ENCODE measurements around the gene CCDC24. TPM values are rescaled to one million over a fixed set of nuclear protein-coding genes. Genes with fewer than 3 reads are reported as not detected.

CCDC24 gene
- total and polyA plus RNA-seq, 4 donors = 2.6 to 29.7 (median 5.9) TPM

- 91 to 92% methylated on average over 8 of the region's 8 CpGs for WGBS, 2 donors
- Histone ChIP-seq H3K27ac (ENCODE audit: low read depth in 1 of 2, low read length in 2 of 2) (no peak overlapping the region), H3K4me1 (ENCODE audit: control insufficient read depth in 1 of 2, insufficient read depth in 2 of 2, low read length in 2 of 2) (no peaks in the 10 kb centered on the region), H3K36me3 (ENCODE audit: control insufficient read depth in 1 of 2, insufficient read depth in 2 of 2, low read length in 1 of 2) (peaks cover 0 to 23% of the 10 kb centered on the region in 2 donors), H3K9me3 (ENCODE audit: control insufficient read depth, low read length) (no peaks in the 10 kb centered on the region), H3K27me3 (ENCODE audit: control insufficient read depth in 1 of 2, insufficient read depth in 2 of 2, low read length in 1 of 2) (no peaks in the 10 kb centered on the region), H3K4me3 (ENCODE audit: low read length in 2 of 2) (no peak overlapping the region)
- intact Hi-C loops (cut with DNase I) = no loop called here
- DNase-seq (no peak), ATAC-seq (ENCODE audit: low FRiP score) (no peak)
These were observed 30.6 kb upstream of the CCDC24 start for GRCh38 chr1:43960798-43961197.

- WGBS, 2 donors = 76 to 81% methylated on average over 3 of the region's 3 CpGs
- no peak for DNase-seq
- intact Hi-C loops (cut with DNase I) = no loop called here
- H3K36me3 ChIP-seq (ENCODE audit: control insufficient read depth in 1 of 2, insufficient read depth in 2 of 2, low read length in 1 of 2) = peaks cover 0 to 23% of the 10 kb centered on the region in 2 donors
- no peaks in the 10 kb centered on the region for H3K4me1 ChIP-seq (ENCODE audit: control insufficient read depth in 1 of 2, insufficient read depth in 2 of 2, low read length in 2 of 2)
- H3K4me3 ChIP-seq (ENCODE audit: low read length in 2 of 2) = no peak overlapping the region
- ATAC-seq (ENCODE audit: low FRiP score) = no peak
- H3K27ac ChIP-seq (ENCODE audit: low read depth in 1 of 2, low read length in 2 of 2) = no peak overlapping the region
- H3K9me3 ChIP-seq (ENCODE audit: control insufficient read depth, low read length) = no peaks in the 10 kb centered on the region
- H3K27me3 ChIP-seq (ENCODE audit: control insufficient read depth in 1 of 2, insufficient read depth in 2 of 2, low read length in 1 of 2) = no peaks in the 10 kb centered on the region
These were observed 29.7 kb upstream of the CCDC24 start for GRCh38 chr1:43961692-43962091.

GRCh38 chr1:43962324-43962723, 29.1 kb upstream of the CCDC24 start:
- Histone ChIP-seq H3K36me3 (ENCODE audit: control insufficient read depth in 1 of 2, insufficient read depth in 2 of 2, low read length in 1 of 2) (peaks cover 0 to 21% of the 10 kb centered on the region in 2 donors), H3K27ac (ENCODE audit: low read depth in 1 of 2, low read length in 2 of 2) (no peak overlapping the region), H3K9me3 (ENCODE audit: control insufficient read depth, low read length) (no peaks in the 10 kb centered on the region), H3K4me1 (ENCODE audit: control insufficient read depth in 1 of 2, insufficient read depth in 2 of 2, low read length in 2 of 2) (no peaks in the 10 kb centered on the region), H3K27me3 (ENCODE audit: control insufficient read depth in 1 of 2, insufficient read depth in 2 of 2, low read length in 1 of 2) (no peaks in the 10 kb centered on the region), H3K4me3 (ENCODE audit: low read length in 2 of 2) (no peak overlapping the region)
- intact Hi-C loops (cut with DNase I) = no loop called here
- ATAC-seq (ENCODE audit: low FRiP score) (no peak), DNase-seq (no peak)
- 76 to 84% methylated on average over 2 of the region's 2 CpGs for WGBS, 2 donors

GRCh38 chr1:43963006-43963405, 28.4 kb upstream of the CCDC24 start:
- intact Hi-C loops (cut with DNase I) = no loop called here
- no peak for ATAC-seq (ENCODE audit: low FRiP score)
- H3K4me1 ChIP-seq (ENCODE audit: control insufficient read depth in 1 of 2, insufficient read depth in 2 of 2, low read length in 2 of 2) = no peaks in the 10 kb centered on the region
- DNase-seq = no peak
- 92 to 97% methylated on average over 3 of the region's 3 CpGs for WGBS, 2 donors
- peaks cover 0 to 14% of the 10 kb centered on the region in 2 donors for H3K36me3 ChIP-seq (ENCODE audit: control insufficient read depth in 1 of 2, insufficient read depth in 2 of 2, low read length in 1 of 2)
- no peak overlapping the region for H3K27ac ChIP-seq (ENCODE audit: low read depth in 1 of 2, low read length in 2 of 2)
- H3K27me3 ChIP-seq (ENCODE audit: control insufficient read depth in 1 of 2, insufficient read depth in 2 of 2, low read length in 1 of 2) = no peaks in the 10 kb centered on the region
- no peak overlapping the region for H3K4me3 ChIP-seq (ENCODE audit: low read length in 2 of 2)
- H3K9me3 ChIP-seq (ENCODE audit: control insufficient read depth, low read length) = no peaks in the 10 kb centered on the region

- 52 to 59% methylated on average over 5 of the region's 5 CpGs for WGBS, 2 donors
- Histone ChIP-seq H3K36me3 (ENCODE audit: control insufficient read depth in 1 of 2, insufficient read depth in 2 of 2, low read length in 1 of 2) (peaks cover 0 to 10% of the 10 kb centered on the region in 2 donors), H3K27ac (ENCODE audit: low read depth in 1 of 2, low read length in 2 of 2) (no peak overlapping the region), H3K4me1 (ENCODE audit: control insufficient read depth in 1 of 2, insufficient read depth in 2 of 2, low read length in 2 of 2) (no peaks in the 10 kb centered on the region), H3K4me3 (ENCODE audit: low read length in 2 of 2) (no peak overlapping the region), H3K9me3 (ENCODE audit: control insufficient read depth, low read length) (no peaks in the 10 kb centered on the region), H3K27me3 (ENCODE audit: control insufficient read depth in 1 of 2, insufficient read depth in 2 of 2, low read length in 1 of 2) (no peaks in the 10 kb centered on the region)
- DNase-seq = no peak
- intact Hi-C loops (cut with DNase I) = no loop called here
- ATAC-seq (ENCODE audit: low FRiP score) = no peak
These were observed 27.5 kb upstream of the CCDC24 start for GRCh38 chr1:43963890-43964289.

- no peak overlapping the region for H3K4me3 ChIP-seq (ENCODE audit: low read length in 2 of 2)
- H3K27ac ChIP-seq (ENCODE audit: low read depth in 1 of 2, low read length in 2 of 2) = no peak overlapping the region
- intact Hi-C loops (cut with DNase I) = no loop called here
- no peaks in the 10 kb centered on the region for H3K27me3 ChIP-seq (ENCODE audit: control insufficient read depth in 1 of 2, insufficient read depth in 2 of 2, low read length in 1 of 2)
- 93 to 94% methylated on average over 3 of the region's 3 CpGs for WGBS, 2 donors
- ATAC-seq (ENCODE audit: low FRiP score) (no peak), DNase-seq (no peak)
- H3K4me1 ChIP-seq (ENCODE audit: control insufficient read depth in 1 of 2, insufficient read depth in 2 of 2, low read length in 2 of 2) = no peaks in the 10 kb centered on the region
- H3K9me3 ChIP-seq (ENCODE audit: control insufficient read depth, low read length) = no peaks in the 10 kb centered on the region
- H3K36me3 ChIP-seq (ENCODE audit: control insufficient read depth in 1 of 2, insufficient read depth in 2 of 2, low read length in 1 of 2) = peaks cover 0 to 4% of the 10 kb centered on the region in 2 donors
These were observed 26.1 kb upstream of the CCDC24 start for GRCh38 chr1:43965316-43965715.

- H3K27me3 ChIP-seq (ENCODE audit: control insufficient read depth in 1 of 2, insufficient read depth in 2 of 2, low read length in 1 of 2) = no peaks in the 10 kb centered on the region
- intact Hi-C loops (cut with DNase I) = no loop called here
- no peak for DNase-seq
- ATAC-seq (ENCODE audit: low FRiP score) = no peak
- H3K9me3 ChIP-seq (ENCODE audit: control insufficient read depth, low read length) = no peaks in the 10 kb centered on the region
- H3K4me1 ChIP-seq (ENCODE audit: control insufficient read depth in 1 of 2, insufficient read depth in 2 of 2, low read length in 2 of 2) = no peaks in the 10 kb centered on the region
- no peak overlapping the region for H3K27ac ChIP-seq (ENCODE audit: low read depth in 1 of 2, low read length in 2 of 2)
- peaks cover 0 to 2% of the 10 kb centered on the region in 2 donors for H3K36me3 ChIP-seq (ENCODE audit: control insufficient read depth in 1 of 2, insufficient read depth in 2 of 2, low read length in 1 of 2)
- WGBS, 2 donors = 83 to 84% methylated on average over 6 of the region's 6 CpGs
- no peak overlapping the region for H3K4me3 ChIP-seq (ENCODE audit: low read length in 2 of 2)
These were observed 23.0 kb upstream of the CCDC24 start for GRCh38 chr1:43968348-43968948.

- 49 to 52% methylated on average over 7 of the region's 7 CpGs for WGBS, 2 donors
- Histone ChIP-seq H3K27me3 (ENCODE audit: control insufficient read depth in 1 of 2, insufficient read depth in 2 of 2, low read length in 1 of 2) (no peaks in the 10 kb centered on the region), H3K4me3 (ENCODE audit: low read length in 2 of 2) (no peak overlapping the region), H3K27ac (ENCODE audit: low read depth in 1 of 2, low read length in 2 of 2) (no peak overlapping the region), H3K4me1 (ENCODE audit: control insufficient read depth in 1 of 2, insufficient read depth in 2 of 2, low read length in 2 of 2) (no peaks in the 10 kb centered on the region), H3K9me3 (ENCODE audit: control insufficient read depth, low read length) (no peaks in the 10 kb centered on the region), H3K36me3 (ENCODE audit: control insufficient read depth in 1 of 2, insufficient read depth in 2 of 2, low read length in 1 of 2) (peaks cover 0 to 2% of the 10 kb centered on the region in 2 donors)
- no peak for ATAC-seq (ENCODE audit: low FRiP score)
- intact Hi-C loops (cut with DNase I) = loop anchor here in 1 of 2 donors (1.0 kb wide), 1 partner anchor 23 kb away; the partner anchor contains the start of gene IPO13
- DNase-seq = no peak
These were observed 22.0 kb upstream of the CCDC24 start for GRCh38 chr1:43969416-43969745.

- DNase-seq = peak; percentile 99
- Histone ChIP-seq H3K4me3 (ENCODE audit: low read length in 2 of 2) (peak within 1 kb of the TSS; percentile 55 to 60), H3K27me3 (ENCODE audit: control insufficient read depth in 1 of 2, insufficient read depth in 2 of 2, low read length in 1 of 2) (no peaks in the 10 kb centered on the region), H3K27ac (ENCODE audit: low read depth in 1 of 2, low read length in 2 of 2) (no peak within 1 kb of the TSS), H3K4me1 (ENCODE audit: control insufficient read depth in 1 of 2, insufficient read depth in 2 of 2, low read length in 2 of 2) (no peaks in the 10 kb centered on the region), H3K9me3 (ENCODE audit: control insufficient read depth, low read length) (no peaks in the 10 kb centered on the region), H3K36me3 (ENCODE audit: control insufficient read depth in 1 of 2, insufficient read depth in 2 of 2, low read length in 1 of 2) (no peaks in the 10 kb centered on the region)
- ATAC-seq (ENCODE audit: low FRiP score) = peak; percentile 95
- intact Hi-C loops (cut with DNase I) = loop anchor here in 1 of 2 donors (1.0 kb wide), 1 partner anchor 24 kb away; the partner anchor contains the start of gene IPO13
- 0 to 1% methylated on average over 46 to 47 of the region's 47 CpGs for WGBS, 2 donors
These were observed 21.5 kb upstream of the CCDC24 start, which contains the start of gene DPH2 for GRCh38 chr1:43969746-43970466. DPH2 (plus strand) TSS chr1:43970010; CDS start chr1:43970176, 166 bp downstream.

All from aorta (tissue), 5 donors.